ENCODE results near the gene SMAD9. TPM values are rescaled to one million over a fixed set of nuclear protein-coding genes. Genes with fewer than 3 reads are reported as not detected.

Gene SMAD9
- total RNA-seq, 1 donor from 2014 or later, result 0.26 TPM

DNA sequence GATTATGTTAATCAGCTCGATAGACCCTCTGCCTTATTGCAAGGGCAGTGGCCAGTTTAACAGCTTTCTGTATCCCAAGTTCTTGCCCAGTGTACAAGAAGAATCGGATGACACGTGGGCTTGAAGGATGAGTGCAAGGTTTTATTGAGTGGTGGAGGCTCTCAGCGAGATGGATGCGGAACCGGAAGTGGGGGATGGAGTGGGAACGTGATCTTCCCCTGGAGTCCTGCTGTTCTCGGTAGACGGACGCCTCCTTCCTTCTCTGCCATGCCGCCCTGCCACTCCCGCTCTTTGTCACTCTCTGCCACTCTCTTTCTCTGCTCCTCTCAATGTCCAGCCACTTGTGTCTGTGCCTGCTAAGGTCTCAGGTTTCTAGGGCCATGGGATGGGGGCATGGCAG, 80.1 kb downstream of the SMAD9 start:
- TF ChIP-seq, protein P1, sequence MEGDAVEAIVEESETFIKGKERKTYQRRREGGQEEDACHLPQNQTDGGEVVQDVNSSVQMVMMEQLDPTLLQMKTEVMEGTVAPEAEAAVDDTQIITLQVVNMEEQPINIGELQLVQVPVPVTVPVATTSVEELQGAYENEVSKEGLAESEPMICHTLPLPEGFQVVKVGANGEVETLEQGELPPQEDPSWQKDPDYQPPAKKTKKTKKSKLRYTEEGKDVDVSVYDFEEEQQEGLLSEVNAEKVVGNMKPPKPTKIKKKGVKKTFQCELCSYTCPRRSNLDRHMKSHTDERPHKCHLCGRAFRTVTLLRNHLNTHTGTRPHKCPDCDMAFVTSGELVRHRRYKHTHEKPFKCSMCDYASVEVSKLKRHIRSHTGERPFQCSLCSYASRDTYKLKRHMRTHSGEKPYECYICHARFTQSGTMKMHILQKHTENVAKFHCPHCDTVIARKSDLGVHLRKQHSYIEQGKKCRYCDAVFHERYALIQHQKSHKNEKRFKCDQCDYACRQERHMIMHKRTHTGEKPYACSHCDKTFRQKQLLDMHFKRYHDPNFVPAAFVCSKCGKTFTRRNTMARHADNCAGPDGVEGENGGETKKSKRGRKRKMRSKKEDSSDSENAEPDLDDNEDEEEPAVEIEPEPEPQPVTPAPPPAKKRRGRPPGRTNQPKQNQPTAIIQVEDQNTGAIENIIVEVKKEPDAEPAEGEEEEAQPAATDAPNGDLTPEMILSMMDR (IDR thresholded peaks at IDR 0.05; ENCODE audit: unreplicated experiment), result no peak
- H3K4me3 Mint-ChIP-seq (ENCODE audit: unreplicated experiment), result no peak overlapping the region
- no peaks in the 10 kb centered on the region for H3K36me3 Mint-ChIP-seq (ENCODE audit: low read depth, unreplicated experiment)
- peaks cover 1% of the 10 kb centered on the region for H3K27me3 Mint-ChIP-seq (ENCODE audit: unreplicated experiment)
- no peak overlapping the region for H3K27ac Mint-ChIP-seq (ENCODE audit: unreplicated experiment)
- no peaks in the 10 kb centered on the region for H3K4me1 Mint-ChIP-seq (ENCODE audit: unreplicated experiment)
- H3K9me3 Mint-ChIP-seq (ENCODE audit: unreplicated experiment), result no peaks in the 10 kb centered on the region
- DNase-seq (ENCODE audit: low spot score), result no peak

DNA sequence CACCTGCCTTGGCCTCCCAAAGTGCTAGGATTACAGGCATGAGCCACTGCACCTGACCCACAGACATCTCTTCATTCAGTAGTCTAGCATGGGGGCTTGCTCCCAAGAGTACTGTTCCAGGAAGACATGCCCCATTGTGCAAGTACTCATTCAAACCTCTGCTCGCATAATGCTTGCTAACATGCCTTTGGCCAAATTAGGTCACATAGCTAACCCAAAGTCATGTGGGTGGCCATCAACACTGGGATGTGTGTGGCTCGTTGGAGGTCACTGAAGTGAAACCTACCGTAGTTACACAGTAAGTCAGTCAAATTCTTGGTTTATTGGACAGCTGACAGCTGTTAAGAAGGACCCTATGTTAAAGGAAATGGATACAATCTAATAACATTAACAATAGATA, 80.8 kb downstream of the SMAD9 start:
- no peak for DNase-seq (ENCODE audit: low spot score)
- H3K4me1 Mint-ChIP-seq (ENCODE audit: unreplicated experiment), result no peaks in the 10 kb centered on the region
- no peak overlapping the region for H3K27ac Mint-ChIP-seq (ENCODE audit: unreplicated experiment)
- no peak overlapping the region for H3K4me3 Mint-ChIP-seq (ENCODE audit: unreplicated experiment)
- TF ChIP-seq, protein P1 (IDR thresholded peaks at IDR 0.05; ENCODE audit: unreplicated experiment), result no peak
- H3K36me3 Mint-ChIP-seq (ENCODE audit: low read depth, unreplicated experiment), result no peaks in the 10 kb centered on the region
- H3K9me3 Mint-ChIP-seq (ENCODE audit: unreplicated experiment), result no peaks in the 10 kb centered on the region
- peaks cover 1% of the 10 kb centered on the region for H3K27me3 Mint-ChIP-seq (ENCODE audit: unreplicated experiment)

DNA sequence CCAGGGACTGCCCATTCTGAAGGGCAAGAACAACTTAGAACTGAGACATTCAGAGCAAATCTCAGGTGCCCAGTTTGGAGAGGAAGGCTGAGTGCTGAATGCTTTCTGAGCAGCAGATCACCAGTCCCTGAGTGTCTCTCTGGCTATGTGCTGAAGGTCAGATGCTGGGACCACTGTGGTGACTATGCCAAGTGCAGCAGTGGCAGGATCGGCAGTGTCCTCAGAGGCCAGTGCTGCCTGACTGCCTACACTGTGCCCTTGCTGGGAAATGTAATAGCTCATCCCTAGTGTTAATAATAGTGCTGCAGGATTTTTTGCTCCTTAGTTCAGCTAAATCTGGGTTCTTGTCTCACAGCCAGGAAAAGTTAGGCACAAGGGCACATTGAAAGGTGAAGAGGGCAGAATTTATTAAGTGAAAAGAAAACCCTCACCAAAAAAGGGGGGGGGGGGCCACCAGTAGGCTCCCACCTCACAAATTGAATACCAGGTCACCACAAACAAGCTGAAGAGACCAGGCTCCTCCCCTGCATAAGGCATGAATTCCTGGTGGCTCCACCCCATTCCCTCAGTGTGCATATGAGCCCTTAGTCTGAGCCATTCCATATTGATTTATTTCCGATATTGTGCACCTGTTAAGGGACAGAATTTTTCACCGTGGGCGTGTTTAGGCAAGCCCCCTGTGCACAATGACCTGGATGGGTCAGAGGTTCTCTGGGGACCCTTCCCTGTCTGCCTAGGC, 82.5 kb downstream of the SMAD9 start:
- Mint-ChIP-seq H3K4me3 (ENCODE audit: unreplicated experiment) (no peak overlapping the region), H3K4me1 (ENCODE audit: unreplicated experiment) (no peaks in the 10 kb centered on the region), H3K27ac (ENCODE audit: unreplicated experiment) (no peak overlapping the region), H3K27me3 (ENCODE audit: unreplicated experiment) (peaks cover 1% of the 10 kb centered on the region), H3K9me3 (ENCODE audit: unreplicated experiment) (no peaks in the 10 kb centered on the region), H3K36me3 (ENCODE audit: low read depth, unreplicated experiment) (no peaks in the 10 kb centered on the region)
- TF ChIP-seq, protein P1 (IDR thresholded peaks at IDR 0.05; ENCODE audit: unreplicated experiment), result no peak
- no peak for DNase-seq (ENCODE audit: low spot score)

DNA sequence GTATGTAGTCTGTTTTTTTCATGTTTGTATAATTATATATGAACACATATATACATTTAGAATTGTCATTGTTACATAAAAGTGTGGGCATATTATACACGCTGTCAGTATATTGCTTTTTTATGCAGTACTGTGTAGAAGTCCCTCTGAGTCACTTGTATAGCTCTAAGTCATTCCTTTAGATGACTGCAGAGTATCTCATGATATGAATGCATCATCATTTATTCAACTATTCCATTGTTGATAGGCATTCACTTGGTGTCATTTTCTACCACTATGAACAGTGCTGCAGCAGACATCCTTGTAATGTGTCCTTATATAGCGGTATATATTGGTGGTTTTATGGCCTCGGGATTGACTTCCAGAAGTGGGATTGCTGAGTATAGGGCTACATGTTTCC, 85.7 kb downstream of the SMAD9 start:
- Mint-ChIP-seq H3K36me3 (ENCODE audit: low read depth, unreplicated experiment) (no peaks in the 10 kb centered on the region), H3K9me3 (ENCODE audit: unreplicated experiment) (no peaks in the 10 kb centered on the region), H3K27ac (ENCODE audit: unreplicated experiment) (no peak overlapping the region), H3K4me3 (ENCODE audit: unreplicated experiment) (no peak overlapping the region), H3K27me3 (ENCODE audit: unreplicated experiment) (no peaks in the 10 kb centered on the region), H3K4me1 (ENCODE audit: unreplicated experiment) (no peaks in the 10 kb centered on the region)
- TF ChIP-seq, protein P1 (IDR thresholded peaks at IDR 0.05; ENCODE audit: unreplicated experiment), result no peak
- no peak for DNase-seq (ENCODE audit: low spot score)

DNA sequence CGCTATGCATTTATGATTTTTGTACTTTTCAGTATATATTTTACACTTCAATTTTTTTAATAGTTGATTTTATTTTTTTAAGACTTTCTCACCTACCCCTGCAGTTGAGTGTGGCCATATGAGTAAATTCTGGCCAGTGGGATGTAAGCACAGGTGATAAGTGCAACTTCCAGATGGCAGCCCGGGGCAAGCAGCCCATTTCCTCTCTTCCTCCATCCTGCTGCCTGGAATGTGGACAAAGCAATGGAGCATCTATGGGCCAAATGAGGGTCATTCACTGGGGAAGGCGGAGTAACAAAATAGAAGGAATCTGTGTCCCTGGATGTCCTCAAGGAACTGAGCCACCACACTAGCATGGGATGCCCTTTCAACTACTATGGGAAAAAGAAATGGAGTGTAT, 88.7 kb downstream of the SMAD9 start:
- Mint-ChIP-seq H3K4me1 (ENCODE audit: unreplicated experiment) (no peaks in the 10 kb centered on the region), H3K27ac (ENCODE audit: unreplicated experiment) (no peak overlapping the region), H3K9me3 (ENCODE audit: unreplicated experiment) (no peaks in the 10 kb centered on the region), H3K27me3 (ENCODE audit: unreplicated experiment) (no peaks in the 10 kb centered on the region), H3K4me3 (ENCODE audit: unreplicated experiment) (no peak overlapping the region), H3K36me3 (ENCODE audit: low read depth, unreplicated experiment) (no peaks in the 10 kb centered on the region)
- TF ChIP-seq, protein P1 (IDR thresholded peaks at IDR 0.05; ENCODE audit: unreplicated experiment), result no peak
- no peak for DNase-seq (ENCODE audit: low spot score)

Measured in endothelial cell (in vitro differentiated cells).